Lower lobe of right lung (tissue), 2 donors: Measurements from ENCODE around the gene TMEM53. TPM values are rescaled to one million over a fixed set of nuclear protein-coding genes. Genes with fewer than 3 reads are reported as not detected.
A peak's percentile ranks its signal among the peaks of the same experiment; 100 is the strongest.

Experiments used
- ATAC-seq, 2 donors: fragments of 200-7000 bp; cut with Tn5 transposase; one replicate each; pipeline ENCODE4 v1.9.1; 2020 to 2022; ENCODE audit warnings: mild to moderate bottlenecking in 2 of 2, moderate library complexity in 2 of 2
- DNase-seq: peaks from one replicate; pipeline ENCODE4 v3.0.0-alpha.2; 2020
- H3K27ac ChIP-seq: fragments of 200-600 bp; one replicate; pipeline ENCODE4 v1.8.0; 2022
- H3K27me3 ChIP-seq: fragments of 200-600 bp; one replicate; pipeline ENCODE4 v1.8.0; 2022; ENCODE audit warnings: low read depth
- H3K36me3 ChIP-seq: fragments of 200-600 bp; one replicate; pipeline ENCODE4 v1.8.0; 2022; ENCODE audit warnings: mild to moderate bottlenecking
- H3K4me1 ChIP-seq: fragments of 200-600 bp; one replicate; pipeline ENCODE4 v1.8.0; 2022
- H3K4me3 ChIP-seq: fragments of 200-600 bp; one replicate; pipeline ENCODE4 v1.8.0; 2022; ENCODE audit warnings: mild to moderate bottlenecking
- H3K9me3 ChIP-seq: fragments of 200-600 bp; one replicate; pipeline ENCODE4 v1.8.0; 2022
- CTCF ChIP-seq: fragments of 200-600 bp; IDR thresholded peaks from one replicate; pipeline ENCODE4 v1.8.0; 2022; ENCODE audit warnings: antibody characterized with exemption, mild to moderate bottlenecking
- intact Hi-C: fragments of 100-400 bp; cut with DNase I; formaldehyde crosslinking; loops from one replicate; pipeline ENCODE4 v1.11.0; 2022
- long read RNA-seq: library from polyadenylated mRNA; unstranded; transcript quantifications from one replicate; pipeline ENCODE4 v2.0.0, GENCODE V29; 2021
- total RNA-seq: library from RNA; stranded (reverse); fragmentation: NEBNext Ultra II Directional; extraction: Animal tissue kit (Norgen Biotek cat#: 25700); gene quantifications from one replicate; pipeline ENCODE4 v1.2.1, GENCODE V29; 2021
- donor health status: DM: no; HTN: yes; CAD: no; lungs with severe emphysema.

Gene TMEM53
- total RNA-seq, result 22.6 TPM
- long read RNA-seq, transcript TMEM53-202 (3 exons, 2,310 nt), result major isoform, 29 of 58 reads
- long read RNA-seq, transcript TMEM53-204 (4 exons, 1,579 nt), result minor isoform, 10 of 58 reads
- long read RNA-seq, partial matches to known transcripts, result 1 of 58 reads
- long read RNA-seq, other reads (novel, unspliced or antisense), result 6 of 58 reads

- peak; percentile 98 for ATAC-seq
- H3K36me3 ChIP-seq, result no peaks in the 10 kb centered on the region
- no peaks in the 10 kb centered on the region for H3K9me3 ChIP-seq
- no peaks in the 10 kb centered on the region for H3K27me3 ChIP-seq
- no peak for TF ChIP-seq CTCF
- H3K4me3 ChIP-seq, result peak within 1 kb of the TSS; percentile 67
- intact Hi-C loops, result no loop called here
- H3K4me1 ChIP-seq, result peaks cover 58% of the 10 kb centered on the region
- peak; percentile 99 for DNase-seq
- peak within 1 kb of the TSS; percentile 95 for H3K27ac ChIP-seq
These were observed at the start of gene TMEM53, which contains the start of gene ARMH1 for GRCh38 chr1:44674113-44675000. Gene TMEM53 (minus strand): TSS chr1:44674481. CDS start chr1:44674391, 90 bp downstream. Gene ARMH1 (plus strand): TSS chr1:44674714. CDS start chr1:44689698, 14,984 bp downstream.

- Histone ChIP-seq H3K27me3 (no peaks in the 10 kb centered on the region), H3K4me1 (peaks cover 5% of the 10 kb centered on the region), H3K36me3 (no peaks in the 10 kb centered on the region), H3K4me3 (no peak overlapping the region), H3K9me3 (no peaks in the 10 kb centered on the region), H3K27ac (no peak overlapping the region)
- DNase-seq (peak; percentile 71), ATAC-seq (peak in 1 of 2 donors; percentile 12)
- intact Hi-C loops, result no loop called here
- no peak for TF ChIP-seq CTCF
These were observed 49.4 kb upstream of the TMEM53 start for GRCh38 chr1:44723496-44724295.

GRCh38 chr1:44723064-44723463 is 48.8 kb upstream of the TMEM53 start:
- Histone ChIP-seq H3K36me3 (no peaks in the 10 kb centered on the region), H3K9me3 (no peaks in the 10 kb centered on the region), H3K4me1 (peaks cover 5% of the 10 kb centered on the region), H3K4me3 (no peak overlapping the region), H3K27me3 (no peaks in the 10 kb centered on the region), H3K27ac (no peak overlapping the region)
- intact Hi-C loops, result no loop called here
- no peak for TF ChIP-seq CTCF
- ATAC-seq, result no peak
- DNase-seq, result no peak

- peak; percentile 78 for DNase-seq
- peak; percentile 92 to 93 for ATAC-seq
- no peak for TF ChIP-seq CTCF
- Histone ChIP-seq H3K36me3 (no peaks in the 10 kb centered on the region), H3K4me1 (peaks cover 5% of the 10 kb centered on the region), H3K9me3 (no peaks in the 10 kb centered on the region), H3K4me3 (peak overlapping the region; percentile 0), H3K27me3 (no peaks in the 10 kb centered on the region), H3K27ac (peak overlapping the region; percentile 71)
- intact Hi-C loops, result no loop called here
These were observed 47.4 kb upstream of the TMEM53 start for GRCh38 chr1:44721485-44722361.
